Measurements from ENCODE around the gene SLX9.
A peak's percentile ranks its signal among the peaks of the same experiment; 100 is the strongest.
"Not testable (repeated sequence)": the region's sequence is repeated elsewhere in the genome, so short reads cannot be mapped to it uniquely, and the experiment has no call there.

The SLX9 gene

GRCh38 chr21:44918107-44918470 is 21.7 kb upstream of the SLX9 start:
- DNase-seq, result no peak

GRCh38 chr21:44918581-44919033 is 21.2 kb upstream of the SLX9 start:
- no peak for DNase-seq

- DNase-seq, result peak; percentile 72
These were observed 20.5 kb upstream of the SLX9 start for GRCh38 chr21:44919111-44919912.

- DNase-seq, result peak; percentile 67
These were observed 19.7 kb upstream of the SLX9 start for GRCh38 chr21:44919913-44920693.

GRCh38 chr21:44920694-44921604 is 18.9 kb upstream of the SLX9 start, which contains the start of gene ITGB2:
ITGB2 (minus strand) TSS chr21:44920899; CDS start chr21:44910782, 10,117 bp downstream.
- DNase-seq, result peak; percentile 87

GRCh38 chr21:44921928-44922327 is 17.9 kb upstream of the SLX9 start:
- DNase-seq, result no peak

- peak; percentile 66 for DNase-seq
These were observed 16.2 kb upstream of the SLX9 start for GRCh38 chr21:44923480-44924084.

- DNase-seq, result peak; percentile 74
These were observed 15.0 kb upstream of the SLX9 start for GRCh38 chr21:44924606-44925377.

GRCh38 chr21:44925378-44925755 is 14.5 kb upstream of the SLX9 start:
- peak; percentile 42 for DNase-seq

- peak; percentile 38 for DNase-seq
These were observed 13.3 kb upstream of the SLX9 start for GRCh38 chr21:44926331-44927101.

GRCh38 chr21:44927259-44927586 is 12.6 kb upstream of the SLX9 start:
- DNase-seq, result no peak

GRCh38 chr21:44927587-44928461 is 12.0 kb upstream of the SLX9 start:
- DNase-seq, result peak; percentile 78

- DNase-seq, result not testable (repeated sequence)
These were observed 11.2 kb upstream of the SLX9 start for GRCh38 chr21:44928500-44929241.

GRCh38 chr21:44929242-44929798 is 10.5 kb upstream of the SLX9 start:
- no peak for DNase-seq

GRCh38 chr21:44929799-44930542 is 9.9 kb upstream of the SLX9 start:
- DNase-seq, result no peak

GRCh38 chr21:44930543-44930981 is 9.3 kb upstream of the SLX9 start:
- peak; percentile 63 for DNase-seq

GRCh38 chr21:44931137-44931500 is 8.7 kb upstream of the SLX9 start:
- peak; percentile 41 for DNase-seq
